Keratinocyte (primary cell): ENCODE results near the gene NGEF. TPM values are rescaled to one million over a fixed set of nuclear protein-coding genes. Genes with fewer than 3 reads are reported as not detected.

Source experiments
- DNase-seq: peaks from one replicate; pipeline ENCODE4 v3.0.0-alpha.2; 2011; ENCODE audit warnings: low read depth, missing footprints, low spot score
- FAIRE-seq: peaks from 2 replicates; lab custom pipeline; 2011; peaks lifted over from hg19 to GRCh38; lab: Jason Lieb, UNC
- H2AFZ ChIP-seq: 2 replicates; pipeline ENCODE4 v1.6.0; 2012; ENCODE audit warnings: low read length, control low read depth, inconsistent platforms; ENCODE audit not compliant: control insufficient read depth
- H3K27ac ChIP-seq: 2 replicates; pipeline ENCODE4 v1.5.1; 2011; ENCODE audit warnings: low read length; ENCODE audit not compliant: control insufficient read depth, insufficient read depth
- H3K27me3 ChIP-seq: 3 replicates; pipeline ENCODE4 v1.6.0; 2011; ENCODE audit warnings: low read length; ENCODE audit not compliant: control insufficient read depth, insufficient read depth; ENCODE audit errors: extremely low read depth
- H3K36me3 ChIP-seq, 2 experiments: 2 replicates in 1 of 2; 3 replicates in 1 of 2; pipeline ENCODE4 v1.5.1; 2011; ENCODE audit warnings: low read length in 2 of 2, mild to moderate bottlenecking in 1 of 2; ENCODE audit not compliant: control insufficient read depth in 2 of 2, insufficient read depth in 2 of 2; ENCODE audit errors: extremely low read depth in 1 of 2
- H3K4me1 ChIP-seq: 3 replicates; pipeline ENCODE4 v1.5.1; 2011; ENCODE audit warnings: low read length; ENCODE audit not compliant: control insufficient read depth, insufficient read depth; ENCODE audit errors: extremely low read depth
- H3K4me2 ChIP-seq: 3 replicates; pipeline ENCODE4 v1.6.0; 2011; ENCODE audit warnings: low read depth, low read length; ENCODE audit not compliant: control insufficient read depth, insufficient read depth; ENCODE audit errors: extremely low read depth
- H3K4me3 ChIP-seq, 3 experiments: fragments of 200-600 bp in 1 of 3; sonication (generic) in 1 of 3; 2 replicates in 2 of 3; 3 replicates in 1 of 3; pipeline ENCODE4 v1.5.1; 2011 to 2016; ENCODE audit warnings: low read length in 3 of 3, mild to moderate bottlenecking in 3 of 3, control low read depth in 2 of 3, inconsistent platforms in 1 of 3, low read depth in 1 of 3, mixed read lengths in 1 of 3, mixed run types in 1 of 3, moderate library complexity in 1 of 3; ENCODE audit not compliant: control insufficient read depth in 2 of 3, insufficient read depth in 2 of 3; ENCODE audit errors: extremely low read depth in 1 of 3
- H3K79me2 ChIP-seq: 2 replicates; pipeline ENCODE4 v1.6.0; 2012; ENCODE audit warnings: low read length; ENCODE audit not compliant: control insufficient read depth, insufficient read depth
- H3K9ac ChIP-seq: 3 replicates; pipeline ENCODE4 v1.6.0; 2011; ENCODE audit warnings: low read length; ENCODE audit not compliant: control insufficient read depth, insufficient read depth; ENCODE audit errors: extremely low read depth
- H3K9me1 ChIP-seq: 3 replicates; pipeline ENCODE4 v1.6.0; 2011; ENCODE audit warnings: low read length; ENCODE audit not compliant: control insufficient read depth, insufficient read depth; ENCODE audit errors: extremely low read depth
- H3K9me3 ChIP-seq: 2 replicates; pipeline ENCODE4 v1.5.1; 2012; ENCODE audit warnings: low read depth, low read length; ENCODE audit not compliant: control insufficient read depth
- H4K20me1 ChIP-seq: 3 replicates; pipeline ENCODE4 v1.6.0; 2011; ENCODE audit warnings: low read length; ENCODE audit not compliant: control insufficient read depth, insufficient read depth; ENCODE audit errors: extremely low read depth
- CTCF ChIP-seq, 3 experiments: IDR thresholded peaks in 1 of 3; conservative IDR thresholded peaks in 1 of 3; optimal IDR thresholded peaks in 1 of 3; 2 replicates in 2 of 3; 3 replicates in 1 of 3; pipeline versions ENCODE3 to v1.5.1; 2011; ENCODE audit warnings: low read length in 3 of 3, mild to moderate bottlenecking in 3 of 3, moderate library complexity in 2 of 3, control low read depth in 1 of 3, inconsistent platforms in 1 of 3; ENCODE audit not compliant: insufficient read depth in 2 of 3; ENCODE audit errors: extremely low read depth in 1 of 3
- EZH2 ChIP-seq: IDR thresholded peaks from one replicate; pipeline ENCODE4 v1.6.1; 2012; ENCODE audit warnings: inconsistent platforms, mild to moderate bottlenecking, low read length, moderate library complexity
- dilution Hi-C: fragments of 300-500 bp; cut with MboI; formaldehyde crosslinking; loops from one replicate; pipeline ENCODE4 v1.7.0; 2020; ENCODE audit warnings: low sequenced_read_pairs; ENCODE audit not compliant: extremely low pct_ligation_motif_present
- polyA plus RNA-seq, 5 experiments: library from polyadenylated mRNA; depleted of rRNA in 3 of 5; stranded (reverse) in 3 of 5; stranded (forward) in 1 of 5; unstranded in 1 of 5; fragments of >200 nt; gene quantifications; 1 replicate in 1 of 5; 2 replicates in 3 of 5; 3 replicates in 1 of 5; pipeline versions ENCODE4 v1.2.1 to v1.2.3, GENCODE V29; 2011 to 2012; ENCODE audit warnings: missing spikeins in 2 of 5, low read depth in 1 of 5, low replicate concordance in 1 of 5

The NGEF gene
- polyA plus RNA-seq, 1 donor (not counting 4 experiments of a cell fraction or from before 2014, with no cell fraction given): 0.17 TPM

- FAIRE-seq (no peak), DNase-seq (no peak)
- H4K20me1 ChIP-seq: no peaks in the 10 kb centered on the region
- H3K79me2 ChIP-seq: no peaks in the 10 kb centered on the region
- H3K4me1 ChIP-seq: no peaks in the 10 kb centered on the region
- H3K27me3 ChIP-seq: peaks cover 53% of the 10 kb centered on the region
- H3K9me3 ChIP-seq: peaks cover 1% of the 10 kb centered on the region
- no peak overlapping the region for H3K4me3 ChIP-seq
- no peaks in the 10 kb centered on the region for H3K9me1 ChIP-seq
- peak in 1 of 3 experiments; percentile 14 for TF ChIP-seq CTCF (optimal IDR thresholded peaks at IDR 0.05 in 1 of 3, IDR thresholded peaks at IDR 0.05 in 1 of 3, conservative IDR thresholded peaks at IDR 0.05 in 1 of 3; ENCODE audit: extremely low read depth in 1 of 3, insufficient read depth in 2 of 3, low read length in 3 of 3)
- no peak for TF ChIP-seq EZH2
- H3K27ac ChIP-seq: no peak overlapping the region
- no peak overlapping the region for H3K4me2 ChIP-seq
- H2AFZ ChIP-seq: no peak overlapping the region
- H3K9ac ChIP-seq: no peak overlapping the region
- dilution Hi-C loops: no loop called here
- H3K36me3 ChIP-seq: no peaks in the 10 kb centered on the region
Observed at GRCh38 chr2:232925153-232925820, 87.8 kb downstream of the NGEF start.

GRCh38 chr2:232924433-232924832 is 88.6 kb downstream of the NGEF start:
- FAIRE-seq (no peak), DNase-seq (no peak)
- Histone ChIP-seq H3K4me2 (no peak overlapping the region), H3K36me3 (no peaks in the 10 kb centered on the region), H3K4me3 (no peak overlapping the region), H3K4me1 (no peaks in the 10 kb centered on the region), H3K79me2 (no peaks in the 10 kb centered on the region), H4K20me1 (no peaks in the 10 kb centered on the region), H3K9me1 (no peaks in the 10 kb centered on the region), H2AFZ (no peak overlapping the region), H3K27ac (no peak overlapping the region), H3K27me3 (peaks cover 45% of the 10 kb centered on the region), H3K9me3 (no peaks in the 10 kb centered on the region), H3K9ac (no peak overlapping the region)
- dilution Hi-C loops: no loop called here
- no peak for TF ChIP-seq EZH2

GRCh38 chr2:232920760-232921159 is 92.3 kb downstream of the NGEF start:
- Histone ChIP-seq H3K27me3 (peaks cover 14% of the 10 kb centered on the region), H3K4me2 (no peak overlapping the region), H3K79me2 (no peaks in the 10 kb centered on the region), H3K9me3 (no peaks in the 10 kb centered on the region), H3K4me1 (no peaks in the 10 kb centered on the region), H3K9me1 (no peaks in the 10 kb centered on the region), H3K9ac (no peak overlapping the region), H3K36me3 (no peaks in the 10 kb centered on the region), H3K4me3 (no peak overlapping the region), H2AFZ (no peak overlapping the region), H3K27ac (no peak overlapping the region), H4K20me1 (no peaks in the 10 kb centered on the region)
- dilution Hi-C loops: no loop called here
- TF ChIP-seq EZH2 (no peak), CTCF (optimal IDR thresholded peaks at IDR 0.05 in 1 of 3, IDR thresholded peaks at IDR 0.05 in 1 of 3, conservative IDR thresholded peaks at IDR 0.05 in 1 of 3; ENCODE audit: extremely low read depth in 1 of 3, insufficient read depth in 2 of 3, low read length in 3 of 3) (no peak)
- DNase-seq: no peak
- FAIRE-seq: no peak
